ENCODE data around the gene SPEF2. TPM values are rescaled to one million over a fixed set of nuclear protein-coding genes. Genes with fewer than 3 reads are reported as not detected.

SPEF2 gene
- total RNA-seq, 4 donors from 2014 or later: 6.3 to 15.2 (median 8.5) TPM

DNA sequence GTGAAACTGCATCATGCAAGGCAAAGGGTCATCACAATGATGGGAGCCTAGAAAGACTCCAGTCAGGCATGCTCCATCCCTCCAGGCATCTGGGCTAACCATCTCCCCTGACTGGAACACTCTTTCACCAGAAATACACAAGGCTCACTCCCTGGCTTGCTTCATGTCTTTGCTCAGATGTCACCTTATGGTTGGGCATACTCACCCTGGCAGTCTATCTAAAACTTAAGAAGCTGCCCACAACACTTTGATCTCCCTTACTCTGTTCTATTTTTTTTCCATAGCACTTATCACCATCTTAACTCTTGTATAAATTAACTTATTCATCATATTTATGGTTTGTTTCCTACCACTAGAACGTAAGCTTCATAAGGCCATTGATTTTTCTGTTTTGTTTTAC is 90.0 kb downstream of the SPEF2 start:
- TF ChIP-seq CTCF (IDR thresholded peaks at IDR 0.05; ENCODE audit: low read depth): no peak

DNA sequence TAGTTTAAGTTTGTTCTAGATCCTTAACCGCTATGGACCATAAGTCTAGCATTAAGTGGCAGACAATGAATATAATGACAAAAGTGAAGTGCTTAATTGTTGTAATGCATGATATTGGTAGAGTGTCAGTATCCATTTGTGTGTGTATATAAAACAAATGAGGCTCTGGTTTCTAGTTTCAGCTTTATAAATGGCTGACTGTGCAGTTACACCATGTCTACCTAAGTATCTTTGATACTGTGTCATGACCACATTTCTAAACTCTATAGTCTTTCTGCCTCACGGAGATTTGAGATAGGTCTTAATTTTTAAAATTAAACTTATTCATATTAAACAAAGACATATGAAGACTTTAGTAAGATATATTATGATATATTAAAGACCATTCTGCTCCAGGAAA is 92.0 kb downstream of the SPEF2 start:
- no peak for TF ChIP-seq CTCF (IDR thresholded peaks at IDR 0.05; ENCODE audit: low read depth)

- no peak for TF ChIP-seq CTCF (IDR thresholded peaks at IDR 0.05; ENCODE audit: low read depth)
Observed at GRCh38 chr5:35717718-35718117, 100.1 kb downstream of the SPEF2 start.

DNA sequence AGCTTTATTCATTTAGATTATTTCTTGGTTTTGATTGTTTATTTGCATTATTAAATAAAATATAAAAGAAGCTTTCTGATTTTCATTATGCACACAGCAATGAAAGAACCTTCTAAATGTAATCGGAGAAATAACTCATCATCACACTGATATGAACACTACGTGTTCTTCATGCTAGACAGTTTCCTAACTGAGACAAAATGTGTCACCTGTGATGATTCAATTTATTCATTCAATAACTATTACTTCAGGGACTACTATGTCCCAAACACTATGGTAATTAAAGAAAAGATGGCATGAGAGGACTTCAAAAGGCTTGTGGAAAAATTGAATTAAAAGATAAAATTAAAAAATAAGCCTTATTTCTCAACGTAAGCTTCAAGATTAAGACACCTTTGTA is 118.1 kb downstream of the SPEF2 start:
- TF ChIP-seq CTCF (IDR thresholded peaks at IDR 0.05; ENCODE audit: low read depth): no peak

DNA sequence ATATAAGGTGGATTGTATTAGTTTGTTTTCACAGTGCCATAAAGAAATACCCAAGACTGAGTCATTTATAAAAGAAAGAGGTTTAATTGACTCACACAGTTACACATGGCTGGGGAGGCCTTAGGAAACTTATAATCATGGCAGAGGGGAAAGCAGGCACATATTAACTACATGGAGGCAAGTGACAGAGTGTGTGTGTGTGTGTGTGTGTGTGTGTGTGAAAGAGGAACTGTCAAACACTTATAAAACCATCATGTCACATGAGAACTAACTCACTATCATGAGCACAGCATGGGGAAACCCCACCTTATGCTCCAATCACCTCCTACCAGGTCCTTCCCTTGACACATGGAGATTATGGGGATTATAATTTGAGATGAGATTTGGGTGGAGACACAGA is 118.6 kb downstream of the SPEF2 start:
- TF ChIP-seq CTCF (IDR thresholded peaks at IDR 0.05; ENCODE audit: low read depth): no peak

DNA sequence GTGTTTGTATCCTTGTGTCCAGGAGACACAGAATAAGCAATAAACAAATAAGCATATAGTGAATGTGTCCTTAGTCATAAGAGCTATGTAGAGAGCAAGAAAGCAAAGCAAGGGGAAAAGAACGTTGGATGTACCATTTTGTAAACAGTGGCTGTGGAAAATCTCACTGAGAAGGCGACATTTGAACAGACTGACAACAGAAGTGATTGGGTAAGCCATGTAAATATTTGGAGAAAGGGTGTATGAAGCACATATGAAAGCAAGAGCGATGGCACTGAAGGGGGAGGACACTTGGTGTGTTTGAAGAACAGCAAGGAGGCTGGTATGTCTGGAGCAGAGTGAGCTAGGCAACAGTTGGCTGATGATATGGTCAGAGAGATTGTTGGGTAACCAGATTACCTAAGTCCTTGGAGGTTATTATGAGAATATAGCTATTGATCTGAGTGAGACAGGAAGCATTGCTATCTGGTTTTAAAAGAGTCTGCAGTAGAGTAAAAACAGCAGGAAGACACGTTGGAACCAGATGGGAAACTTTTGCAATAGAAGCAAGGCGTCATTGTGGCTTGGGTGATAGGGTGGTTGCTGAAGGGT is 123.6 kb downstream of the SPEF2 start:
- no peak for TF ChIP-seq CTCF (IDR thresholded peaks at IDR 0.05; ENCODE audit: low read depth)

- TF ChIP-seq CTCF (IDR thresholded peaks at IDR 0.05; ENCODE audit: low read depth): no peak
Observed at GRCh38 chr5:35741971-35742370, 124.3 kb downstream of the SPEF2 start.

Data from subcutaneous adipose tissue (tissue), 4 donors.